G401.6 (cell line): ENCODE measurements around the gene PRKAR2B.

Experiments
- FAIRE-seq: peaks from 2 replicates; lab custom pipeline; 2012; peaks lifted over from hg19 to GRCh38; lab: Jason Lieb, UNC

The PRKAR2B gene

GRCh38 chr7:107186240-107186639 lies 141.7 kb downstream of the PRKAR2B start:
- no peak for FAIRE-seq

- FAIRE-seq = no peak
These were observed 143.3 kb downstream of the PRKAR2B start for GRCh38 chr7:107187774-107188173.

GRCh38 chr7:107190090-107190489 lies 145.6 kb downstream of the PRKAR2B start:
- peak; percentile 15 for FAIRE-seq

GRCh38 chr7:107194052-107194451 lies 149.5 kb downstream of the PRKAR2B start:
- FAIRE-seq = no peak

GRCh38 chr7:107196834-107197610 lies 152.5 kb downstream of the PRKAR2B start:
- FAIRE-seq = no peak

GRCh38 chr7:107201795-107202450 lies 157.4 kb downstream of the PRKAR2B start:
- peak; percentile 27 for FAIRE-seq

- FAIRE-seq = no peak
These were observed 159.1 kb downstream of the PRKAR2B start for GRCh38 chr7:107203607-107204006.

- FAIRE-seq = no peak
These were observed 161.6 kb downstream of the PRKAR2B start for GRCh38 chr7:107206136-107206535.

GRCh38 chr7:107206706-107207105 lies 162.2 kb downstream of the PRKAR2B start:
- FAIRE-seq = no peak

- no peak for FAIRE-seq
These were observed 163.0 kb downstream of the PRKAR2B start for GRCh38 chr7:107207459-107207858.

GRCh38 chr7:107208024-107208521 lies 163.6 kb downstream of the PRKAR2B start:
- no peak for FAIRE-seq

GRCh38 chr7:107208563-107208962 lies 164.1 kb downstream of the PRKAR2B start:
- no peak for FAIRE-seq

GRCh38 chr7:107209565-107209964 lies 165.1 kb downstream of the PRKAR2B start:
- FAIRE-seq = no peak

GRCh38 chr7:107210400-107210799 lies 165.9 kb downstream of the PRKAR2B start:
- no peak for FAIRE-seq
